ENCODE measurements around the gene MBNL1.

The MBNL1 gene

GRCh38 chr3:152457500-152458375, 189.0 kb downstream of the MBNL1 start:
- DNase-seq, result no peak

- DNase-seq, result peak; percentile 74
Measured at GRCh38 chr3:152458376-152459117, 189.8 kb downstream of the MBNL1 start.

GRCh38 chr3:152459118-152459515, 190.4 kb downstream of the MBNL1 start:
- no peak for DNase-seq

GRCh38 chr3:152459572-152459971, 190.8 kb downstream of the MBNL1 start:
- no peak for DNase-seq

DNA sequence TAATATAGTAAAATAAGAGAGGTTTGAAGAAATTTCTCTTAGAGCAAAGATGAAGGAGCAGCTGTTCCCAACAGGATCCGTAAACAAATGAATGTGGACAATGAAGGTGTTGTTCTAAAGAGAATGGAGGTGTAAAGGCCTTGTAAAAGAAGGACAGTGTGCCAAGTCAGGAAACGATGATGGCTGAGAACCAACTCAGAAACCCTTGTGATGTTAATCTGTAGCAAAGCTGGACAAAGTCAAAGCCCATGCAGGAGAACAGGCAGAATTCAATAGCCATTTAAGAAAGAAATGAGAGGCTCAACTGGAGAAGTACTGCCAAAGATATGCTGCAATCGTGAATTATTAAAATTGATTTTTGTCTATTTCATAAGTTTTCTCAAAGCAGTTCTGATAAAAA, 192.2 kb downstream of the MBNL1 start:
- no peak for DNase-seq

DNA sequence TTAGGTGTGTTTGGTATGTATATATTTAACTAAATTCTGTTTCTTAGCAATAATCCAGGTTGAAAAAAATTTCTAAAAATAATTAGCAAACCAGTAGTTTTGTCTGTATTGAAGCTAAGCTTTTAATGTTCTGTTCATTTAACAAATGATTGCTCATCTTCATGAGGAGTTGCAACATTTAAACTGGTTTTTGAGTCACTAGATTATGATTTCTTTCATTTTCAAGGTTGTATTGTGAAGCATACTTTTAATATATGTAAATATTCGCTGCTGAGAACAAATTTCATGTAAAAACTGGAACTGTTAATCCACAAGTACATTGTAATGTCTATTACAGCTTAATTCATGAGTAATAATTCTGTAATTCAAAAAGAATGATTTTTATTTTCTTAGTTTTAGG, 192.7 kb downstream of the MBNL1 start:
- no peak for DNase-seq

GRCh38 chr3:152466784-152467183, 198.1 kb downstream of the MBNL1 start:
- peak; percentile 78 for DNase-seq

- no peak for DNase-seq
Measured at GRCh38 chr3:152469248-152470025, 200.7 kb downstream of the MBNL1 start.

- DNase-seq, result no peak
Measured at GRCh38 chr3:152470095-152470494, 201.4 kb downstream of the MBNL1 start.

- DNase-seq, result no peak
Measured at GRCh38 chr3:152470893-152471292, 202.2 kb downstream of the MBNL1 start.

DNA sequence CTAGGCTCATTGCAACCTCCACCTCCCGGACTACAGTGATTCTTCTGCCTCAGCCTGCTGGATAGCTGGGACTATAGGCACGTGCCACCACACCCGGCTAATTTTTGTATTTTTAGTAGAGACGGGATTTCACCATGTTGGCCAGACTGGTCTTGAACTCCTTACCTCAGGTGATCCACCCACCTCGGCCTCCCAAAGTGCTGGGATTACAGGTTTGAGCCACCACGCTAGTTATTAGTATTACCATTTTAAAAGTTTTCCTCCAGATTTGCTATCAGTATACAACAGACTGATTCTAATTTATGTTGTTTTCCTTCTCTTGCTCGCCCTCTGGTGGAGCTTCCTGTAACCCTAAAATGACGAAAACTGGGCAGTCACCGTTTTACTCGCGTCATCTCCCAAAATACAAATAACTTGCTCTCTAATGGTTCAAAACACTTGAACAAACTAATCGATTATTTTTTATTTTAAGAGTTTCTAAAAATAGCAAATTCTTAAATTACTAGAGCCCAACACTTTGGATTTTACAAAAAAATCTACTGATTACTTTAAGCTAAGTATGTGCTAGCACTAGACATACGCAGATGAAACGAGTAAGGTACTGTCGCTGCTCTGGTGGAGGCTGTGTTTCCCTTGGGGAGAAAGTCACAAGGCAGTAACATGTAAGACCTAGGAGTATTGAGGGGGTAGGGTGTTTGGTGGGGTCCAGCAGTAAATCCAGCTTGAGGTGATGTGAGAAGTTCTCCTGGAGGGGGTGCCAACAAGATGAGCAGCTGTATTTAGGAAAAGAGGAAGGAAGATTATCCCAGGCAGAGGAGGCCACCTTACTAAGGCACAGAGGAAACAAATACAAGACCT, 203.3 kb downstream of the MBNL1 start:
- peak; percentile 91 for DNase-seq

DNA sequence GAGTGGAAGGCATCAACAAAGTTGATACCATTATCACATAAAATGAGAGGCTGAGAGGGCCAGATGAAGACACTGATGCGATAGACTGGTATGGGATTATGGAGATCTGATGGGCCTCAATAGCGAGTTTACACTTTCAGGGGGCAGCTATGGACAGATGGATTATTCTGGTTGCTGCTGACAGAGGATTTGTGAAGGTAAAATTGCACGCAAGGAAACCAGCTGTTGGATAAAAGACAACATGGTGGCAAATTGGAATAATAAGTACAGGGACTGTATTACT, 203.9 kb downstream of the MBNL1 start:
- no peak for DNase-seq

- DNase-seq, result peak; percentile 82
Measured at GRCh38 chr3:152474585-152474984, 205.9 kb downstream of the MBNL1 start.

GRCh38 chr3:152477422-152477821, 208.7 kb downstream of the MBNL1 start:
- no peak for DNase-seq

DNA sequence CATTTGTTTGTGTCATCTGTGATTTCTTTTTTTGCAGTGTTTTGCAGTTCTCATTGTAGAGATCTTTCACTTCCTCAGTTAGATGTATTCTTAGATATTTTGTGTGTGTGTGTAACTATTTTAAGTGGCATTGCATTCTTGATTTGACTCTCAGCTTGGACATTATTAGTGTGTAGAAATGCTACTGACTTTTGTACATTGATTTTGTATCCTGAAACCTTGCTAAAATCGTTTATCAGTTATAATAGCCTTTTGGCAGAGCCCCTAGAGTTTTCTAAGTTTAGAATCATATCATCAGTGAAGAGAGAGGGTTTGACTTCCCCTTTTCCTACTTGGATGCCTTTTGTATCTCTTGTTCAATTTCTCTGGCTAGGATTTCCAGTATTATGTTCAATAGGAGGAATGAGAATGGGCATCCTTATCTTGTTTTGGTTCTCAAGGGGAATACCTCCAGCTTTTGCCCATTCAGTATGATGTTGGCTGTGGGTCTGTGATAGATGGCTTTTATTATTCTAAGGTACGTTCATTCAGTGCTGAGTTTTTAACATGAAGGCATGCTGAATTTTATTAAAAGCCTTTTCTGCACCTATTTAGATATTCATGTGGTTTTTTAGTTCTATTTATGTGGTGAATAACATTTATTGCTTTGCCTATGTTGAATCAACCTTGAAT, 211.7 kb downstream of the MBNL1 start:
- no peak for DNase-seq

GRCh38 chr3:152486364-152486763, 217.6 kb downstream of the MBNL1 start:
- no peak for DNase-seq

GRCh38 chr3:152488449-152488848, 219.7 kb downstream of the MBNL1 start:
- no peak for DNase-seq

DNA sequence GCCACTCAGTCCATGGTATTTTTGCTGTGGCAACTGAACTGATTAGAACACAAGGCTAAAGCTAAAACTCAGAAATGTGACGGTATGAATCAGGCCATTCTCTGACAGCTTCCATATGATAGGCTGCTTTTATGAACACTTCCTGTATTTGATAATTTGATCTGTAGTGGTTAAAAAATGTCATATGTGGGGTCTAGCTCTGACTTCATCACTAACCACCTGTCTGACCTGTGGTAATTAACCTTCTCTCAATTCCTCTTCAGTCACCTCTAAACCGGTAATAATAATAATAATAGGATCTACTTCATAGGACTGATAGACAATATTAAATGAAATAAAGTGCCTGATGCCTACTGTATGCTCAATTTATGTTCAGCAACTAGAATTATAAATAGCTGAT, 223.2 kb downstream of the MBNL1 start:
- DNase-seq, result no peak

GRCh38 chr3:152496286-152496685, 227.6 kb downstream of the MBNL1 start:
- no peak for DNase-seq

DNA sequence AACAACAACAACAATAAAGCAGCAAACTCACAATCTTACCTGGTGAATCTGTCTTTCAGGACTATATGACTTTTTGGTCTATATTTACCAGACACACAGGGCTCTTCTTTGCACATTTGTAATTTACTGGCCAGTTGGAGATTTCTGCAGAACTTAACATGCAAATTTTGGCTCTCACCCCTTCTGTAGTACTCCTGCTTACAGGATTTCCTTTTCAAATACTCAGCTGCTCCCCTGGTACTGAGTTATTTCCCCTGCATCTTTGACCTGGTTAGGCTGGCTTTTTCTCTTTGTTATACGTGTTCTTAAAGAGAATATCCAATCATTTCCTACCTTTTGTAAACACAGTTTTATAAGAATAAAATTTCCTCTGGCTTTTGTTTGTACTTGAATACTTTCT, 228.0 kb downstream of the MBNL1 start:
- no peak for DNase-seq

DNA sequence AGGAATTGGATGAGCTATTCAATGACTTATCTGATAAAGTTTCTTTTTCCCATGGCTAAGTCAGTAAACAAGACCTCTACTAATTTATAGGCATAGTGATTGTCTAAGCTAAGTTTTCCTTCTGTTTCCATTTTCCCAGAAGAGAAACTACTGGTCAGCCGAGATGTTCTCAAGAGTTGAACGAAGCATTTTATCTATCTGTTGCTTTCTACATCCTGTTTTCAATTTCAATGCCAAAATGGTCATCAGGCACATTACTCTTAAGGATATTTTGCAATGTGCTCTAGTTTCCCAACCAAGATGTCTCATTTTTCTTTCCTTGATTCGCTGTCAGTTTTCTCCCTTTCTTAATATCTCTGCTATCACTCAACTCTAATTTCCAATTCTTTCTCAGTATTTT, 228.7 kb downstream of the MBNL1 start:
- DNase-seq, result peak; percentile 16

DNA sequence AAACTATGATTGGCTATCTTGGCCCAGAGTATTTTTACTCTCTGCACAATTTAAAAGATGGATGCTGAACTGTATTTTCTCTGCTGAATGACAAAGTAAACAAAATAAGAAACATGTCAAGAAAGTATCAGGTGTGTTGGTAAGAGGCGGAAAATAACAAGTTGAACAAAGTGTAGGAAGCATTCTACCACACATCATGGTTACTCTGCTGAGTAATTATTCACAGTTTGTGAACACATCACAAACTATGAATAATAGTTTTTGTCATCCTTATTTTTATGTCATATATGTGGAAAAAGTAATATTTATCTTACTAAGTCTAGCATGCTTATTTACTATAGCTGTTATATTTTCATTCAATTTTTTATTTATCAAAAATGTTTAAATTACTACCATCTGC, 229.2 kb downstream of the MBNL1 start:
- no peak for DNase-seq

Measured in hematopoietic multipotent progenitor cell treated with erythropoietin and hydrocortisone succinate and interleukin-3 and kit ligand, for 4 days (in vitro differentiated cells).